ENCODE data around the gene DMAC2.
"Not testable (repeated sequence)": the region's sequence is repeated elsewhere in the genome, so short reads cannot be mapped to it uniquely, and the experiment has no call there.

The DMAC2 gene

DNA sequence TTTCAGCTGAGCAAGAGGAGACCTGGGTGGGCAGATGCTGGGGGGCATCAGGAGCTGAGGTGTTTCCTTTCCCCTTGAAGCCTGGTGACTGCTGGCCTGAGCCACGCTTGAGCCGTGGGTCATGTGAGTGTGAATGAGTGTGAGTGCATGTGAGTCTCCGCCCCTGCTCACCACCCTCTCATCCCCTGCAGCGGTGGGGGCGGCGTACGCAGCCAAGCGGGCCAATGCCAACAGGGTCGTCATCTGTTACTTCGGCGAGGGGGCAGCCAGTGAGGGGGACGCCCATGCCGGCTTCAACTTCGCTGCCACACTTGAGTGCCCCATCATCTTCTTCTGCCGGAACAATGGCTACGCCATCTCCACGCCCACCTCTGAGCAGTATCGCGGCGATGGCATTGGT, 17.7 kb downstream of the DMAC2 start:
- DNase-seq, result no peak

DNA sequence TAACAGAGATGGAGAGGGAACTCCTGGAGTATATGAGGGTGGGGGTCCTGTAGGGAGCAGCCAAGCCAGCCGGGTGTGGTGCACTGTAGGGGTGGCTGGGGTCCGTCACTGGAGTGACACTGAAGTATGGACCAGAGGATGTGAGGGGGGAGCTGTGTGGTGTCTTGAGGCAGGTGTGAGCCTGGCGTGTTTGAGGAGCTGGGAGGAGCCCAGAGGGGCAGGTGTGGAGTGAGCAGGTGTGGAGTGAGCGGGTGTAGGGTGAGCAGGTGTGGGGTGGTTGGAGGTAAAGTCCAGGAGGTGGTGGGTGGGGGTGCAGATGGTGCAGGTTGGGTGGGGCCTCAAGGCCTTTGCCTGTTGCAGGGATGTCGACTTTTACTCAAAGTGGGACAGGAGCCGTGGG, 18.4 kb downstream of the DMAC2 start:
- DNase-seq, result no peak

DNA sequence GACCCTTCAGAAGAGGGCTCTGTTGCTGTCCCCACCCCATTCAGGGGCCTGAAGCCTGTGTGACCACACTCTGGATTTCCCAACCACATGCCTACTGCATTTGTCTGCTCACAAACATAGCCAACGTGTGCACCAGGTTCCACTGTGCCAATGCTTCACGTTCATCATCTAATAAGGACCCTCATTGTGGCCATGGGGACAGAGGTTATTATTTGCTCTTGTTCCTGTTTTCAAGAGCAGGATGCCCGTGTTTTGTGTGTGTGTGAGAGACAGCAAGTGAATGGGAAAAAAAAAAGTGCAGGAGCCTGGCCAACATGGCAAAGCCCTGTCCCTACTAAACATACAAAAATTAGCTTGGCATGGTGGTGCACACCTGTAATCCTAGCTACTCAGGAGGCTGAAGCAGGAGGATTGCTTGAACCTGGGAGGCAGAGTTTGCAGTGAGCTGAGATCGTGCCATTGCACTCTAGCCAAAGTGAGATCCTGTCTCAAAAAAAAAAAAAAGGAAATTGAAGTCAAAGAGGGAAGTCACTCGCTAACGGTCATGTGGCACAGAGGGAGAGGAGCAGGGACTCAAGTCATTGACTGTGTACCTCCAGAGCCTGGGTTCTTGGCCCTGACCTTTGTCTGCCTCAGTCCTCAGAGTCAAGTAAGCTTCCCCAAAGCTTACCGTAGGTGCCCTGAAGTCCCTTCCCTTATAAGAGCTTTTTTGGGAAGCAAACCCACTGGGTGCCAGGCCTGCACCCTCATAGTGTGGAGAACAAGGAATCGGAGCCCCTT, 19.4 kb downstream of the DMAC2 start:
- no peak for DNase-seq

GRCh38 chr19:41416194-41416674, 23.5 kb downstream of the DMAC2 start:
- DNase-seq, result no peak

DNA sequence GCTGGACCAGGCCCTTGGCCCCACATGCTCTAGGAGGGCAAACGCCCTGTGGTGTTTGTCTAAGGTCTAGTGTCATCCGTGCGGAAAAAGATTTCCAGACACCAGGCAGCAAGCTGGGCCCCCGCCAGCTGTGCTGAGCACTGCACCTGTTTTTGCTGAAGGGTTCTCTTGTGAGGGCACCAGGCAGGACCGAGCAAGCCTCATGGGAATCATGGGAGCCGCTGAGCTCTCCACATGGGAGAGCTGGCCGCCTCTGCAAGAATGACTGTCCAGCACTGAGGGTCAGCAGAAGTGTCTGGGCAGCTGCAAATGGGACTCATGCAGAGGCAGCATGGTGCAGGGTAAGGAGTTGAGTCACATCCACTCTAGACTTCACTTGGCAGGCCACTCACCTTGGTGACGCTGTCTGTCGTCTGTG, 24.5 kb downstream of the DMAC2 start:
- no peak for DNase-seq

- no peak for DNase-seq
These were observed 25.3 kb downstream of the DMAC2 start for GRCh38 chr19:41414461-41414860.

DNA sequence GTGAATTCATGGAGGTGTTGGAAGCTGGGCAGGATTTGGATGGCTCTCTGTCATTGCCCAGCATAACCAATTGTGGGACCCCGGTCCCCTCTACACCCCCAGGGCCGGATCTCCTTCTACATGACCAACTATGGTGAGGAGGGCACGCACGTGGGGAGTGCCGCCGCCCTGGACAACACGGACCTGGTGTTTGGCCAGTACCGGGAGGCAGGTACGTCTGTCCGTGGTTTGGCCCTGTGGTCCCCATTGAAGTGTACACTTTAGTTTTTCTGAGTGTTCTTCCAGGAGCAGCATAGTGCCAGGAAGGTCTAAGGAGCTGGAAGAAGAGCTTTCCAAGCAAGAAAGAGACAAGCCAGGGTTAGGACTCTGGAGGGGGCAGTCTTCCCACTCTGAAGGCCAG, 25.8 kb downstream of the DMAC2 start:
- DNase-seq, result no peak

- no peak for DNase-seq
These were observed 26.8 kb downstream of the DMAC2 start for GRCh38 chr19:41412953-41413352.

GRCh38 chr19:41411968-41412265, 27.8 kb downstream of the DMAC2 start:
- no peak for DNase-seq

GRCh38 chr19:41411100-41411967, 28.4 kb downstream of the DMAC2 start:
- no peak for DNase-seq

DNA sequence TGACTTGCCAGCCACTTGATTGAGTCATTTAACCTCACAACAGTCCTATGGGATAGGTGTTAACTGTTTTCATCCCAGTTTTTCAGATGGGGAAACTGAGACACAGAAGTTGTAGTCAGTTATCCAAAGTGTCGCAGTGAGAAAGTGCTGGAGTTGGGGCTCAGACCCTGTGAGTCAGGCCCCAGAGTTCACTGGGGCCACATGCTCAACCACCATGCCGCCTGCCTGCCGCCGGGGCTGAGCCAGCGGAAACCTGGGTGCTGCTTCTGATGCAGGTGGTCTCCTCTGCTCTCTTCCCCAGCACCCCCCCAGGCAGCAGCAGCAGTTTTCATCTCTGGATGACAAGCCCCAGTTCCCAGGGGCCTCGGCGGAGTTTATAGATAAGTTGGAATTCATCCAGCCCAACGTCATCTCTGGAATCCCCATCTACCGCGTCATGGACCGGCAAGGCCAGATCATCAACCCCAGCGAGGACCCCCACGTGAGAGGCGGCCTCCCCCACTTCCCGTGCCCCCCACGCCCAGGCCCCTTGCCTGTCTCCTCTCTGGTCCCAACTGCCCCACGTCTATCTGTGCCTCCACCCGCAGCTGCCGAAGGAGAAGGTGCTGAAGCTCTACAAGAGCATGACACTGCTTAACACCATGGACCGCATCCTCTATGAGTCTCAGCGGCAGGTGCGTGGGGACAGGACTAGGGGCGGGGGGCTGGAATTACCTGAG, 29.2 kb downstream of the DMAC2 start:
- no peak for DNase-seq

DNA sequence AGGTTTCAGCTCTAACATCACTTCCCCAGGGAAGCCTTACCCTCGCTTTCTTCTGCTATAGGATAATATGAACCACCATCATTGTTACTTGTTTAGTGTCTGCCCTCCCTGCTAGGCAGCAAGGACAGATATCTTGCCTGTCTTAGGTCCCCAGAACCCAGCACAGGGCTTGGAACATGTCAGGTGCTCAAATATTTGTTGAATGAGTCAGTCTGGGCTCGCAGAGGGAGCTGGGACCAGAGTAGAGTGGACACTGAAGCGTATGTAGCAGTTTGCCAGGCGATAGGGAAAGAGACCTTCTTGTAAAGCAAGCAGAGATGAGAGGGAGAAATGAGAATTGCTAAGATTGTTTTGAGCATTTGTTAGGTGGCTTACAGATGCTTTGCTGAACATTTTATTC, 30.4 kb downstream of the DMAC2 start:
- no peak for DNase-seq

GRCh38 chr19:41408846-41409245, 30.9 kb downstream of the DMAC2 start:
- DNase-seq, result not testable (repeated sequence)

DNA sequence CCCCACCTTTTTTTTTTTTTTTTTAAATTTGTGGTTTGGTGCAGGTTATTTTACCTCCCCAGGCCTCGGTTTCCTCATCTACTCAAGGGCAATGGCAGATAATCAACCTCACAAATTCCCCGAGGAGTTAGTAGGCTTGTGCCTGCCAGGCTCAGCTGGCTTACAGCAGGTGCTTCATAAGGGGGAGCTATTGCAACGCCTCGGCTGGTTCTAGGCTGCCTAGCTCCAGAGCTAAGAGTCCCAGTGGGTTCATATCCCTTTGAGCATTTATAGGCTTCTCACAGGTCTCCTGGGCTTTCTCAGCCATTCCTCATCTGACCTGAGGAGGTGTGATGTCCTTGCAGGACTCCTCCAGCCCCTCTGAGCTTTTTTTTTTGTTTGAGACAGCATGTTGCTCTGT, 31.5 kb downstream of the DMAC2 start:
- DNase-seq, result no peak

DNA sequence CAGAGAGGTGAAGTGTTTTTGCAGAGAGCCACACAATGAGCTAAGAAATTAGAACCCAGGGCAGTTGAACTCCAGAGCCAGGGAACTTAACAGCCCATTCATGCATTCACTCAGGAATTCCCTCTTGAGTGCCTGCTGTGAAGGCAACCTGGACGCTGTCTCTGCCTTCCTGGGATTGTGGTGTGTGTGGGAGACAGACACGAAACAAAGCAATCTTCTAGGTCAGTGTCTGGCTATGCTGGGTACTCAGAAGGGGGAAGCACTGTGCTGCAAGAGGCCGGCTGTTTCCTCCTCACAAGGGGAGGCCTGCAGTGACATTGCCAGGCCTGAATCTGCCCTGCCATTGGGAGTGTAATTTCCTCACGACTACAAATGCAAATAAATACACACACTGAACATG, 32.4 kb downstream of the DMAC2 start:
- DNase-seq, result no peak

DNA sequence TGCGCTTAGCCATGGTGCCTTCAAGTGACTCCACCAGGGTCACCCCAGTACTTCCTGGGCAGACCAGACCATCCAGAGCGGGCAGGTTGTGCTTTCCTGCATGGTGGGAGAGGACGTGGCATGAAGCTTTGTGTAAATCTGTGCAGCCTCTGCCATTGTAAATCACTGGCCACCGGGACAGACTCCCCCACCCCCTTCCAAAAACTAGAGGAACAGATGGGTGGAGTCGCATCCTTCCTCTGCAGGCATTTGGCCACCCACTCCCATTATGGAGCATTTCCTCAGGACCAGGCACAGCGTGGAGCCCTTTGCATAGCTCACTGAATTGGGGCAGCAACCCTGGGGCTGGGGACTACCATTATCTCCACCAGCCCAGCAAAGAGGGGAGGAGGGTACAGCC, 33.9 kb downstream of the DMAC2 start:
- DNase-seq, result no peak

- DNase-seq, result no peak
These were observed 36.3 kb downstream of the DMAC2 start for GRCh38 chr19:41403181-41403970.

- DNase-seq, result no peak
These were observed 37.7 kb downstream of the DMAC2 start for GRCh38 chr19:41402010-41402409.

DNA sequence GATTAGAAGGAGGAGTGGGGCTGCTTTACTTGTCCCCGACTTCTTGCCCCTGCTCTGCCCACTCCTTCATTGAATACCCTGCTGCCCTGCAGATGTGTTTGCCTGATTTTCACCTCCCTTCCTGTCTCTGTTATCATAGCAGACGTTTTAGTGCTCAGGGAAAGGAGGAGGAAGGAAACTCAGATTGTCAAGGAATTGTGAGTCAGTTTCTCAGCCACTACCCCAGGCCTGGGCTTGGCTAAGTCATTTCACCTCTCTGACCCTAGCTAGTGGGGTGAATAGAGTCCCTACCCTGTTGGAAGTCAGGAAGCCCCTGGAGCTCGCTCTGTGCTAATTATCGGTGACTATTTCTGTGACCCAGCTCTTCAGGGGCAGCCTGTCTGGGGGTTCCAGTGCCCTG, 38.2 kb downstream of the DMAC2 start:
- no peak for DNase-seq

- DNase-seq, result no peak
These were observed 40.2 kb downstream of the DMAC2 start for GRCh38 chr19:41399525-41399924.

DNA sequence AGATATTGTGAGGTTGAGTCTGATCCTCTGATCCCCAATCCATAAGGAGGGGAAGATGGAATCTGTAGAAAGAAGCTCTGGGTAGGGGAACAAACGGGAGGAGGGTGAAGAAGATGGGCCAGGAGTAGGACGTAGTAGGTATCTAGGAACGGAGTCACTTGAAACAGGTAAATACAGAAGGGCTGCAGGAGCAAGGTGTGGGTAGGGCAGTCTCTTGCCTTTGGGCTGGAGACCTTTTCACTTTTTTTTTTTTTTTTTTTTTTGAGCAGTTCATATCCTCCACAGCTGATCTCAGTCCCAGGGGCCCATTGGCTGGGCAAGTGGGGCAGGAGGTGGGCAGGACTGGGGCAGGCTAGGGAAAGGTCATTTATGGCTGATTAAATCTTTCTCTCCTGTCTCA, 40.6 kb downstream of the DMAC2 start:
- DNase-seq, result no peak

DNA sequence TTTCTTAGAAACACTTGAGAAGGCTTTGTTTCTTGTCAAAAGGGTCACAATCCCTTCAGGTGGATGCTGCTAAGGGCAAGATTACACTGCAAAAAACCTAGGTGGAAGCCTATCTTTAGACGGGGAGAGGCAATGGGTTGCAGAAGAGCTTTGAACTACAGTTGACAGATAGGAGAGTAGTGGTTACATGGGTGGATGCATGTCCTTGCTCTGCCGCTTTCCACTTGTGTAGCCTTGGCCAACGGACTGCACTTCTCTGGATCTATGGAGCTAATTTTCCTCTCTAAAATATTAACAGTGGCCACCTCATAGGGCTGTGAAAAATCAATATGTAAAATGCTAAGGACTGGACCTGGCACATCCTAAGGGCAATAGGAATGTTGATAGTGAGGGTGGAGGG, 41.1 kb downstream of the DMAC2 start:
- no peak for DNase-seq

- DNase-seq, result no peak
These were observed 41.7 kb downstream of the DMAC2 start for GRCh38 chr19:41398050-41398418.
